H9 (cell line): ENCODE results near the gene DNAL1. TPM values are rescaled to one million over a fixed set of nuclear protein-coding genes. Genes with fewer than 3 reads are reported as not detected.
A peak's percentile ranks its signal among the peaks of the same experiment; 100 is the strongest.

Experiments used
- DNase-seq: peaks from one replicate; pipeline ENCODE4 v3.0.0-alpha.2; 2017
- H2AFZ ChIP-seq: one replicate; pipeline ENCODE4 v1.6.1; 2013; ENCODE audit warnings: mild to moderate bottlenecking, low read length, control low read depth, moderate library complexity
- H2AK5ac ChIP-seq: 2 replicates; pipeline ENCODE4 v1.6.1; 2013; ENCODE audit warnings: low read length, control low read depth, mixed read lengths; ENCODE audit not compliant: insufficient read length
- H2BK120ac ChIP-seq: one replicate; pipeline ENCODE4 v1.6.1; 2013; ENCODE audit warnings: low read depth, mild to moderate bottlenecking, low read length, control low read depth, inconsistent platforms; ENCODE audit not compliant: poor library complexity, severe bottlenecking
- H2BK12ac ChIP-seq: 2 replicates; pipeline ENCODE4 v1.6.1; 2013; ENCODE audit warnings: low read length, control low read depth, mixed read lengths, low read depth; ENCODE audit not compliant: insufficient read length
- H2BK15ac ChIP-seq: 2 replicates; pipeline ENCODE4 v1.6.1; 2013; ENCODE audit warnings: low read depth, low read length, control low read depth
- H2BK20ac ChIP-seq: one replicate; pipeline ENCODE4 v1.6.1; 2013; ENCODE audit warnings: low read depth, mild to moderate bottlenecking, low read length, control low read depth, inconsistent platforms; ENCODE audit not compliant: poor library complexity, severe bottlenecking
- H2BK5ac ChIP-seq: 2 replicates; pipeline ENCODE4 v1.6.1; 2013; ENCODE audit warnings: low read length, control low read depth, mixed read lengths; ENCODE audit not compliant: insufficient read length
- H3K14ac ChIP-seq: 2 replicates; pipeline ENCODE4 v1.6.1; 2013; ENCODE audit warnings: low read length, control low read depth; ENCODE audit not compliant: insufficient read depth
- H3K18ac ChIP-seq: 2 replicates; pipeline ENCODE4 v1.6.1; 2013; ENCODE audit warnings: low read depth, mild to moderate bottlenecking, mixed read lengths, low read length, control low read depth; ENCODE audit not compliant: insufficient read length
- H3K23ac ChIP-seq: 2 replicates; pipeline ENCODE4 v1.6.1; 2013; ENCODE audit warnings: low read length, control low read depth, mixed read lengths, low read depth; ENCODE audit not compliant: insufficient read length
- H3K23me2 ChIP-seq: 2 replicates; pipeline ENCODE4 v1.6.1; 2013; ENCODE audit warnings: low read depth, mild to moderate bottlenecking, mixed read lengths, low read length, control low read depth; ENCODE audit not compliant: insufficient read length, poor library complexity, severe bottlenecking
- H3K27ac ChIP-seq: 2 replicates; pipeline ENCODE4 v1.5.1; 2013; ENCODE audit warnings: low read length, control low read depth, mixed read lengths, low read depth; ENCODE audit not compliant: insufficient read length
- H3K27me3 ChIP-seq: 2 replicates; pipeline ENCODE4 v1.6.1; 2013; ENCODE audit warnings: low read length, control low read depth, inconsistent platforms; ENCODE audit not compliant: insufficient read depth
- H3K4ac ChIP-seq: 2 replicates; pipeline ENCODE4 v1.6.1; 2013; ENCODE audit warnings: low read depth, mild to moderate bottlenecking, control low read depth, inconsistent platforms, low read length, moderate library complexity
- H3K4me1 ChIP-seq: 2 replicates; pipeline ENCODE4 v1.6.1; 2013; ENCODE audit warnings: low read length, control low read depth, inconsistent platforms; ENCODE audit not compliant: insufficient read depth
- H3K4me2 ChIP-seq: 2 replicates; pipeline ENCODE4 v1.6.1; 2013; ENCODE audit warnings: low read length, control low read depth, mixed read lengths; ENCODE audit not compliant: insufficient read length, insufficient read depth
- H3K56ac ChIP-seq: 2 replicates; pipeline ENCODE4 v1.6.1; 2013; ENCODE audit warnings: low read depth, mild to moderate bottlenecking, mixed read lengths, low read length, control low read depth; ENCODE audit not compliant: insufficient read length
- H3K79me1 ChIP-seq: 2 replicates; pipeline ENCODE4 v1.6.1; 2013; ENCODE audit warnings: low read depth, mild to moderate bottlenecking, moderate library complexity, low read length, control low read depth, inconsistent platforms; ENCODE audit not compliant: insufficient read depth, poor library complexity, severe bottlenecking
- H3K79me2 ChIP-seq: 2 replicates; pipeline ENCODE4 v1.6.1; 2013; ENCODE audit warnings: low read length, control low read depth, inconsistent platforms; ENCODE audit not compliant: insufficient read depth
- H3K9ac ChIP-seq: 2 replicates; pipeline ENCODE4 v1.6.1; 2013; ENCODE audit warnings: low read length, control low read depth, mixed read lengths; ENCODE audit not compliant: insufficient read length; ENCODE audit errors: extremely low read depth
- H3K9me3 ChIP-seq: one replicate; pipeline ENCODE4 v1.6.1; 2013; ENCODE audit warnings: low read depth, low read length, inconsistent platforms; ENCODE audit not compliant: control insufficient read depth
- H3T11ph ChIP-seq: one replicate; pipeline ENCODE4 v1.6.1; 2013; ENCODE audit warnings: mild to moderate bottlenecking, low read length, control low read depth, inconsistent platforms
- H4K20me1 ChIP-seq: one replicate; pipeline ENCODE4 v1.6.1; 2013; ENCODE audit not compliant: control insufficient read depth, insufficient read length, insufficient read depth
- H4K5ac ChIP-seq: 2 replicates; pipeline ENCODE4 v1.6.1; 2013; ENCODE audit warnings: low read depth, mild to moderate bottlenecking, mixed read lengths, low read length, control low read depth; ENCODE audit not compliant: insufficient read length
- H4K8ac ChIP-seq: replicated peaks from 2 replicates; pipeline ENCODE4 v1.6.1; 2013; ENCODE audit warnings: low read length, control low read depth, mixed read lengths, low read depth; ENCODE audit not compliant: insufficient read length
- H4K91ac ChIP-seq: 2 replicates; pipeline ENCODE4 v1.6.1; 2013; ENCODE audit warnings: low read depth, mild to moderate bottlenecking, moderate library complexity, mixed read lengths, low read length, control low read depth; ENCODE audit not compliant: insufficient read length
- H3K27ac Mint-ChIP-seq, 3 experiments: 2 replicates in 2 of 3; 3 replicates in 1 of 3; pipeline ENCODE4 v1.8.0; 2020 to 2021; ENCODE audit warnings: mixed read lengths in 3 of 3, mild to moderate bottlenecking in 1 of 3, moderate library complexity in 1 of 3
- H3K27me3 Mint-ChIP-seq: 2 replicates; pipeline ENCODE4 v1.8.0; 2021; ENCODE audit warnings: low read depth, mild to moderate bottlenecking, moderate library complexity, mixed read lengths
- H3K36me3 Mint-ChIP-seq, 3 experiments: 2 replicates in 2 of 3; 3 replicates in 1 of 3; pipeline ENCODE4 v1.8.0; 2020 to 2021; ENCODE audit warnings: low read depth in 3 of 3, mixed read lengths in 3 of 3; ENCODE audit not compliant: insufficient read depth in 1 of 3
- H3K4me1 Mint-ChIP-seq, 2 experiments: 2 replicates each; pipeline ENCODE4 v1.8.0; 2020; ENCODE audit warnings: mixed read lengths in 2 of 2
- H3K4me3 Mint-ChIP-seq, 2 experiments: 2 replicates in 1 of 2; 3 replicates in 1 of 2; pipeline ENCODE4 v1.8.0; 2020 to 2021; ENCODE audit warnings: mild to moderate bottlenecking in 2 of 2, mixed read lengths in 2 of 2, moderate library complexity in 1 of 2
- H3K9me3 Mint-ChIP-seq, 2 experiments: 2 replicates in 1 of 2; 3 replicates in 1 of 2; pipeline ENCODE4 v1.8.0; 2020; ENCODE audit warnings: mild to moderate bottlenecking in 2 of 2, mixed read lengths in 2 of 2, moderate library complexity in 1 of 2
- whole genome bisulfite sequencing: extraction: QIAGEN DNeasy Blood & Tissue Kit; methylation state at CpG from one replicate; pipeline ENCODE4 v1.1.7; 2013; ENCODE audit warnings: missing lambda C conversion rate, low lambda C conversion rate, mixed read lengths; ENCODE audit not compliant: insufficient read length; ENCODE audit errors: extremely low coverage; 5-methylcytosine and 5-hydroxymethylcytosine counted together
- total RNA-seq: library from RNA; stranded (reverse); gene quantifications from 2 replicates; pipeline ENCODE4 v1.2.1, GENCODE V29; 2021
- TF ChIP-seq, protein P1 (sequence below): fragments of 200-600 bp; sonication (generic); conservative IDR thresholded peaks from 3 replicates; pipeline ENCODE4 v1.8.0; 2021; ENCODE audit warnings: antibody characterized with exemption, mild to moderate bottlenecking

DNAL1 gene
- total RNA-seq, 1 experiment from 2014 or later: 17.7 TPM

DNA sequence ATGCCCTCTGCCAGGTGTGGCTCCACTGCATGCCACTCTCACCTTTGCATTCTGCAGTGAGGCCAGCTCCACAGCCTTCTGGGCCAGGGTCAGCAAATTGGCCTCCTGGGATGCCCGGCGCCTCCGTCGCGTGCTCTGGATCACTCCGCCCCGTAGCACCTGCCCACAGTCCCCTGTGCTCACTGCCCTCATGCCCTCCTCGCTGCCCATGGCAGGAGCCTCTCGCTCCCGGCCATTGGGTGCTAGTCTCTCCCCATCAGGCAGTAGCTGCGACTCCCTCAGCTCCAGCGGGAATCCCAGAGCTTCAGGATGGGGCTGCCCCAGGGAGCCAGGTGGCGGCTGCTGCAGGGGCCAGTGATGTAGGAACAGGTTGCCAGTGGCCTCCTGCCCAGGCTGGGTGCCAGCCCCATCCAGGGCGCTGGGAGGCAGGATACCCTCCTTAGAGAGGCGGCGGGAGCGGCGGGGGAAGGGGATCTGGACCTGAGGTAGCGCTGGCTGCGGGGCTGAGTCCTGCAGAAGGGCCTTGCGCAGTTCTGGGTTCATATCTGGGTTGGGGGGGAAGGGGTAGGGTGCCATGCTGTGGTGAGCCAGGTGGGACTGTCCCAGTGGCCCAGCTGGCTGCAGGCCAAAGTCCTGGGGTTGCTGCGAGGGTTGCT lies 93.9 kb downstream of the DNAL1 start:
- no CpG with 5 or more reads among the region's 22 CpGs for WGBS
- no peaks in the 10 kb centered on the region for H3K9me3 Mint-ChIP-seq
- H3K23me2 ChIP-seq: no peaks in the 10 kb centered on the region

More for the DNA sequence above, 93.9 kb downstream of the DNAL1 start:
- H3K27ac Mint-ChIP-seq: no peak overlapping the region; a peak in 1 of 7 replicates
- Histone ChIP-seq H3K4ac (no peak overlapping the region), H3K27me3 (no peaks in the 10 kb centered on the region), H2BK15ac (no peak overlapping the region), H2BK120ac (no peak overlapping the region), H2AFZ (no peak overlapping the region), H3K14ac (no peak overlapping the region), H3K4me1 (no peaks in the 10 kb centered on the region; the same call in 1 of the 2 replicates), H3K4me2 (no peak overlapping the region), H4K5ac (no peak overlapping the region), H2BK20ac (no peak overlapping the region), H2BK12ac (no peak overlapping the region), H4K20me1 (no peaks in the 10 kb centered on the region), H2AK5ac (no peak overlapping the region), H4K8ac (no peak overlapping the region), H3K23ac (no peak overlapping the region), H3T11ph (no peak overlapping the region), H2BK5ac (no peak overlapping the region), H3K18ac (no peak overlapping the region), H3K9me3 (no peaks in the 10 kb centered on the region), H3K27ac (no peak overlapping the region), H3K9ac (no peak overlapping the region), H3K56ac (no peak overlapping the region), H3K79me2 (no peaks in the 10 kb centered on the region), H3K79me1 (no peaks in the 10 kb centered on the region), H4K91ac (no peak overlapping the region)
- TF ChIP-seq, protein P1, sequence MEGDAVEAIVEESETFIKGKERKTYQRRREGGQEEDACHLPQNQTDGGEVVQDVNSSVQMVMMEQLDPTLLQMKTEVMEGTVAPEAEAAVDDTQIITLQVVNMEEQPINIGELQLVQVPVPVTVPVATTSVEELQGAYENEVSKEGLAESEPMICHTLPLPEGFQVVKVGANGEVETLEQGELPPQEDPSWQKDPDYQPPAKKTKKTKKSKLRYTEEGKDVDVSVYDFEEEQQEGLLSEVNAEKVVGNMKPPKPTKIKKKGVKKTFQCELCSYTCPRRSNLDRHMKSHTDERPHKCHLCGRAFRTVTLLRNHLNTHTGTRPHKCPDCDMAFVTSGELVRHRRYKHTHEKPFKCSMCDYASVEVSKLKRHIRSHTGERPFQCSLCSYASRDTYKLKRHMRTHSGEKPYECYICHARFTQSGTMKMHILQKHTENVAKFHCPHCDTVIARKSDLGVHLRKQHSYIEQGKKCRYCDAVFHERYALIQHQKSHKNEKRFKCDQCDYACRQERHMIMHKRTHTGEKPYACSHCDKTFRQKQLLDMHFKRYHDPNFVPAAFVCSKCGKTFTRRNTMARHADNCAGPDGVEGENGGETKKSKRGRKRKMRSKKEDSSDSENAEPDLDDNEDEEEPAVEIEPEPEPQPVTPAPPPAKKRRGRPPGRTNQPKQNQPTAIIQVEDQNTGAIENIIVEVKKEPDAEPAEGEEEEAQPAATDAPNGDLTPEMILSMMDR: no peak
- peak; percentile 16 for DNase-seq
- peaks cover 33 to 40% of the 10 kb centered on the region in 2 experiments for H3K4me1 Mint-ChIP-seq
- H3K4me3 Mint-ChIP-seq: no peak overlapping the region
- H3K27me3 Mint-ChIP-seq: no peaks in the 10 kb centered on the region
- H3K36me3 Mint-ChIP-seq: peaks cover 2 to 13% (median 8%) of the 10 kb centered on the region in 3 experiments; a peak in 4 of 7 replicates
